ENCODE results near the gene BAZ2B. TPM values are rescaled to one million over a fixed set of nuclear protein-coding genes. Genes with fewer than 3 reads are reported as not detected.

The BAZ2B gene
- total and polyA plus RNA-seq, 2 of the 13 experiments (the other 11 are each of a cell fraction or from before 2014, with no cell fraction given): 14.0 to 15.1 TPM

DNA sequence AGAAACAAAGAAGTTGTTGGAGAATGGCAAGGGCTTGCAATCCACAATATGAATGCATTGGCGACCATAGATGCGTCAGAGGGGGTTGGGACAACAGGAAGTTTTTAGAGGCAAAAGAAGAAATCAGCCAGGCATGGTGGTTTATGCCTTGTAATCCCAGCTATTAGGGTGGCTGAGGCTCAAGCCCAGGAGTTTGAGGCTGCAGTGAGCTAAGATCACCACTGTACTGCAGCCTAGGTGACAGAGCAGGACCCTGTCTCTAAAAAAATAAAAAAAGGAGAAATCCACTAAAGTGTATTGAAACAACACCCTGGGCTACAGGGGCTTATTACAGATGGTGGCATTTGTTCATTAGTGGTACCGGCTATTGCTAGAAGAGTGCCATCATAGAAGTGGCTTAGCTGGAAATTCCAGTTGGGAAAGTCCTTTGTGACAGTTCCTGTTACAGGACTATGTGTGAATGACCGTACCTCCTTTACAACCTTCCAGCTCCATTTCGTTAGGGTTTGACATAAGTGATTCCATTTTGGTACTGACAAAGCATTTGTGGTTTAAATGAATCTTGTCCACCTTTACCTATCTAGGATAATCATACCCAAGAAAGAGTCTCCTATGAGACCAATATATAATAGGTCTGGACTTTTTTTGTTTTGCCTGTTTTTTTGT, 319.2 kb downstream of the BAZ2B start:
- CTCF ChIA-PET (ENCODE audit: low intra/inter-chr PET ratio, low total read pairs): no interaction called here
- 58% methylated on average over 5 of the region's 5 CpGs for WGBS (ENCODE audit: low lambda C conversion rate)
- FAIRE-seq: no peak
- Histone ChIP-seq H4K20me1 (ENCODE audit: insufficient read depth, low read length) (no peaks in the 10 kb centered on the region), H2AFZ (ENCODE audit: low read length) (no peak overlapping the region), H3K4me1 (ENCODE audit: insufficient read depth, low read length) (0 out of 2 replicates have a peak, but pooled peaks cover 2% of the 10 kb centered on the region), H3K9me3 (ENCODE audit: low read length) (no peaks in the 10 kb centered on the region), H3K27ac (ENCODE audit: extremely low read length, insufficient read depth, low read length) (no peak overlapping the region), H3K4me3 (replicated peaks in 1 of 3; ENCODE audit: insufficient read depth in 1 of 3, low read depth in 2 of 3, low read length in 3 of 3) (no peak overlapping the region), H3K9ac (ENCODE audit: insufficient read depth, low read depth, low read length) (no peak overlapping the region), H3K79me2 (ENCODE audit: insufficient read depth, low read length) (no peaks in the 10 kb centered on the region), H3K4me2 (ENCODE audit: low read depth, low read length) (no peak overlapping the region), H3K27me3 (ENCODE audit: control insufficient read depth in 1 of 2, insufficient read depth in 2 of 2, low read length in 2 of 2) (no peaks in the 10 kb centered on the region), H3K36me3 (replicated peaks in 1 of 2; ENCODE audit: control insufficient read depth in 1 of 2, insufficient read depth in 2 of 2, low read length in 2 of 2) (no peaks in the 10 kb centered on the region)
- POLR2A ChIA-PET: no interaction called here
- intact Hi-C loops (cut with micrococcal nuclease; ENCODE audit: unreplicated experiment) (no loop called here), in situ Hi-C loops (cut with HindIII; ENCODE audit: extremely low pct_ligation_motif_present, low pct_unique_long_range_greater_than_20kb) (no loop called here)
- TF ChIP-seq ZNF550 (CRISPR knock-in tag; IDR thresholded peaks at IDR 0.05; ENCODE audit: borderline replicate concordance) (no peak), GTF3A (CRISPR knock-in tag; conservative IDR thresholded peaks at IDR 0.05) (no peak), SOX13 (IDR thresholded peaks at IDR 0.05) (no peak), SOX13 (CRISPR knock-in tag; conservative IDR thresholded peaks at IDR 0.05 in 1 of 2, IDR thresholded peaks at IDR 0.05 in 1 of 2) (no peak)
- TF ChIP-seq, protein P1, sequence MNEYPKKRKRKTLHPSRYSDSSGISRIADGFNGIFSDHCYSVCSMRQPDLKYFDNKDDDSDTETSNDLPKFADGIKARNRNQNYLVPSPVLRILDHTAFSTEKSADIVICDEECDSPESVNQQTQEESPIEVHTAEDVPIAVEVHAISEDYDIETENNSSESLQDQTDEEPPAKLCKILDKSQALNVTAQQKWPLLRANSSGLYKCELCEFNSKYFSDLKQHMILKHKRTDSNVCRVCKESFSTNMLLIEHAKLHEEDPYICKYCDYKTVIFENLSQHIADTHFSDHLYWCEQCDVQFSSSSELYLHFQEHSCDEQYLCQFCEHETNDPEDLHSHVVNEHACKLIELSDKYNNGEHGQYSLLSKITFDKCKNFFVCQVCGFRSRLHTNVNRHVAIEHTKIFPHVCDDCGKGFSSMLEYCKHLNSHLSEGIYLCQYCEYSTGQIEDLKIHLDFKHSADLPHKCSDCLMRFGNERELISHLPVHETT (CRISPR knock-in tag; conservative IDR thresholded peaks at IDR 0.05): no peak
- TF ChIP-seq, protein P2, sequence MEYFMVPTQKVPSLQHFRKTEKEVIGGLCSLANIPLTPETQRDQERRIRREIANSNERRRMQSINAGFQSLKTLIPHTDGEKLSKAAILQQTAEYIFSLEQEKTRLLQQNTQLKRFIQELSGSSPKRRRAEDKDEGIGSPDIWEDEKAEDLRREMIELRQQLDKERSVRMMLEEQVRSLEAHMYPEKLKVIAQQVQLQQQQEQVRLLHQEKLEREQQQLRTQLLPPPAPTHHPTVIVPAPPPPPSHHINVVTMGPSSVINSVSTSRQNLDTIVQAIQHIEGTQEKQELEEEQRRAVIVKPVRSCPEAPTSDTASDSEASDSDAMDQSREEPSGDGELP (IDR thresholded peaks at IDR 0.05; ENCODE audit: borderline replicate concordance, low read depth): no peak
- no peak for DNase-seq (ENCODE audit: low spot score)
- peak; percentile 83 for ATAC-seq
- BruUV-seq (replicated peaks): no TSS peak
